Mucosa of gallbladder (tissue), 1 donor: ENCODE data around the gene IGFBP7. TPM values are rescaled to one million over a fixed set of nuclear protein-coding genes. Genes with fewer than 3 reads are reported as not detected.
"Not testable (repeated sequence)": the region's sequence is repeated elsewhere in the genome, so short reads cannot be mapped to it uniquely, and the experiment has no call there.

ENCODE experiments used
- DNase-seq: peaks from one replicate; pipeline ENCODE4 v3.0.0-alpha.2; 2020; ENCODE audit warnings: low spot score
- total RNA-seq: library from RNA; stranded (reverse); gene quantifications from one replicate; pipeline ENCODE4 v1.2.1, GENCODE V29; 2021
- donor health status: DM: no; HTN: no; CAD: no.

IGFBP7 gene
- total RNA-seq, 1 donor from 2014 or later = 1,557 TPM

DNA sequence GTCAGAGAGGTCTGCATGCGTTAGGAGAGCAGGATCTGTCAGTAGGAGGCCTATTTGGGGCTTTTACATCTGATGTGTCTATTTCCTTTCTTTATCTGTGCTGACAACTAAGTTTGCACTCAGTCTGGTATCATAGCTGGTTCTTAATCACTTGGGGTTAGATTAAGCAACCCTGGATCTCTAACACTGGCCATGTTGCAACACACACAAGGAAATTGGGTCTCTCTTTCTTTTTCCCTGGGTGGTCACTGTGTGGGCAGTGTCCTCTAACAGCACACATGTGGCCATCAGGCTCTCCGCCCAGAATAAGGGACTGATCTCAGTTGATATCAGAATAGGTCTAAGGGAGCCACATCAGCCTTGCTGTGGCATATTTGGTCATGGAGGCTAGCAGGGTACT, 38.9 kb downstream of the IGFBP7 start:
- no peak for DNase-seq

DNA sequence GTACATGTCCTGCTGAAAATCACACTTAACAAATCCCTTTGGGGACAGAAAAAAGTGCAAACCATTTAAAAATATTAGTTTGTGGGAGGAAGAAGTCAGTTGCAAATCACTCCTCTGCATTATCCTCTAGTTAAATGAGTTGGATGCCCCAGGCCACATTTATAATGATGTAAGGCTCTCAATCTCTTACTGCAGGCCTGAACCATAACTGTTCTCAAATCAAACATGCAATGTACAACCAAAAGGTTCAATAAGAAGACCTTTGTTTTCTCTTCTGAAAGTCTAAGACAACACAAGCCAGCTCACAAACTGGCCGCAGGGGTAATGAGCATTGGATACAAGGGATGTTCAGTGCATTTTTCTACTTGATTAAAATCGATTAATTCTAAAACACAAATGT, 39.7 kb downstream of the IGFBP7 start:
- DNase-seq = no peak

DNA sequence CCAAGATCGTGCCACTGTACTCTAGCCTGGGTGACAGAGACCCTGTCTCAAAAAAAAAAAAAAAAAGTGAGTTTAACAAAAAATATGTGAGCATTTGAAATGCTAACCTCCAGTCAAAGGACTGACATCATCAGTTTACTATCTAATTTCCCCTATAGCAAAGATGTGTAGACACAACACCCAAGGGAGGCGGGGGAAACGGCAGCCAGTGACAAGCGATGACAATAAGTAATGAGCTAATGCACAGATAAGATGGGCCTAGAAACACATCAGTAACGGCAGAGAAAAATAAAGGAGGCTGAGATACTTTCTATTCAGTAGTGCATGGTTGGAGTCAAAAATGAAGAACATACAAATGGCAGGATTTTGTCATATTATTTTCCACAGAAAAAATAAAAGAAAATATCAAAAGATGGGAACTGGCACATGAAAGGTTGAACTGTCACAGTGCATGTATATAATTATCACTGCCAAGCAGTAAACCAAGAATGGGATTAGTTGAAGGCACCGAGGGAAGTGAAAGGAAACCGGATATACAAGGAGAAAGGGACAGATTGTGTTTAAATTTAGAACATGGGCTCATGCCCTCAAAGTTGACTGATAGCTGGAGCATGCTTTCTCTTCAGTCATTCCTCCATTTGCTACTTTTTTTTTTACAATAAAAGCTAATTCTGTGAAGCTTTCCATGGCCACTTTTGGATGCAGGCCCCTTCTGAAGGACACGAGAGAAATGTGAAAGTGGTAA, 41.8 kb downstream of the IGFBP7 start:
- no peak for DNase-seq

DNA sequence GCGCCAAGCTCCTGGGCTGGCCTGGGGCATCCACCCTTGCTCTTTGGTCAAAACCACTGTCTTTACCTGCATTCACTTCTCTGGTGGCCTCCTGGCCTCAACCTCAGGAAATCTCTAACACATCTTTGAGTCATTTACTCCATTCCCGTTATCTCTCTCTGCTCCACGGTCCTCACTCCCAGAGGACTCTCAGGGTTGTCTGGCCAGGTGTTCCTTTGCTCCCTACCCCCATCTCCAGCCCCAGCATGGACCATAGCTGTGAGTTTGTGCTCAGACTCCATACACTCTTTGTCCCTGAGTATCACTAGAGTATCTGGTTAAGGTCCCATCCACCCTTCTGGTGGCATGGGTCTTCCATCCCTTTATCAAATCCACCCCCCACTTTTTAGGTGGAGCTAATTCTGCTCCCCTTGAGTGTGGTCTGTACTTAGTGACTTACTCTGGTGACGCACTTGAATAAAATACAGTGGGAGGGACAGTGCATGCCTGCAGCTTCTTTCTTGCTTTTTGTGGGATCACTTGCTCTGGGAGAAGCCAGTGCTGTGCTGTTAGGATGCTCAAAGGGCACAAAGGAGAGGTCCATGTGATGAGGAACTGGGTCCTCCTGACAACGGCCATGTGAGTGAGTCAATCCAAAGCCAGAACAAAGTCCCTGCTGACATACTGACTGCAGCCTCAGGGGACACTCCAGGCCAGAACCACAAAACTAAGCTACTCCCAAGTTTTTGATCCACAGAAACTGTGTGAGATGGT, 44.3 kb downstream of the IGFBP7 start:
- no peak for DNase-seq

DNA sequence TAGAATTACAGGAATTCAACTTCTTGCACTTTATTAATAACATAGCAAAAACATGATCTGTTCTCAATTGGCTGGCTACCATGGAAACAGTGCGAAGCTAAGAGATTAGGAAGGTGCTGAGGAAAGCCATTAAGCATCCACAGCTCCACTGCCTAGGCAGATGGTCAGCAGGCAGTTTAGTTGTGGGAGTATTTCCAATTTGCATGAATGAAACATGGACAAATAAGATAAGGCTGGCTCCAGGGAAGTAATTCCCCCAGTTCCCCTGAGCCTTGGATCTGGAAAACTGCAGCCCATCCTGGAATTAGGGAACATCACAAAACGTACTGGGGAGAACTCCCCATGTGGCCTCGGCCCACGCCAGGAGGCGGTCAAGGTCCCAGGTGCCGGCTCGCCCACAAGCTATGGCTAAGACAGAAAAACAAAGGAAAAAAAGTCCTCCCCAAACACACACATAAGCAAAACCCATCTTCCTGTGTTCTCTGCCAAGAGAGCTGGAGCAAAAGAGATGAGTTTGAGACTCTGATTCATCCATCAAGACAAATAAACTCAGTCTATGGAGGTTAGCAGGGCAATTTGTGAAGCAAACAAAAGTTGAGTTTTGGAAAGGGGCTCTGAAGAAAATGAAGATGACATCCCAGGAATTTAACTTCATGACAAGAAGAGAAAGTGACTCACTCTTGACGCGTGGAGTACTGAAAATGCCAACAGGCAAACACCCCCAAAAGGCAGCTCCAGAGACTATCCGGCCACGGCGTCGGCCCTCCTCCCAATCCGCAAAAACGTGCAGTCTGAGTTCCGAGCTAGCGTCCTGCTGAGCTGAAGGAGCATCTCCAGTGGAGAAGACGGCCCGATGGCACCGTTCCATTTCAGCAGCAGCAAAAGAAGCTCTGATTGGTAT, 45.1 kb downstream of the IGFBP7 start:
- DNase-seq = peak; percentile 70

DNA sequence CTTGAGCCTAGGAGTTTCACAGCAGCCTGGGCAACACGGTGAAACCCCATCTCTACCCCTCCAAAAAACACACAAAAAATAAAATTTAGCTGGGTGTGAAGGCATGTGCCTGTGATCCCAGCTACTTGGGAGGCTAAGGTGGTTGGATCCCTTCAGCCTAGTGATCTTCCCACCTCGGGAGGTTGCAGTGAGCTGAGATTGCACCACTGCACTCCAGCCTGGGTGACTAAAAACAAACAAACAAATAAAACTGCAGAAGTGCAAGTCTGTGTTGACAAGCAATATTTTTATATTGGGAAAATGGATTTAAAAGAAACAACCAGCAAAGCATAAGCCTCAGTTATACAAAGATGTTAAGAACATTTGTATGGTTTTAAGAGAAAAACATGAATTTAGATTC, 46.1 kb downstream of the IGFBP7 start:
- no peak for DNase-seq

DNA sequence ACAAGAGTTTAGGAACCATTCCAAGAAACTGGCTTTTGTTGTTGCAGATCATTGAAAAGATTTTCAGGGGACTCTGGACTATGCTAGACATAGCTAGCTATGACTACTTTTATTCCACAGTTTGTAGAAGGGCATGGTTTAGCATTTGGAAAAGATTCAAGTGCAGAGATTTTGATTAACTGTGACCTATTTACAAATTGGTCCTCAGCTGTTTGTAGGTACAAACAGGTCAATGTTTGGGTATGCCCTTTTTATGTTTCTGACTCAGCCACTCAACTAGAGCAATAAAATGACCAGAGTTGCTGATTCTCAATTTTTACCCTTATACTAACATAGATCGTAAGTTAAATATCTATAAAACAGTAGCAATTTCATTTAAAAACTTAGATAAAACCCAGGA, 46.7 kb downstream of the IGFBP7 start:
- no peak for DNase-seq

DNA sequence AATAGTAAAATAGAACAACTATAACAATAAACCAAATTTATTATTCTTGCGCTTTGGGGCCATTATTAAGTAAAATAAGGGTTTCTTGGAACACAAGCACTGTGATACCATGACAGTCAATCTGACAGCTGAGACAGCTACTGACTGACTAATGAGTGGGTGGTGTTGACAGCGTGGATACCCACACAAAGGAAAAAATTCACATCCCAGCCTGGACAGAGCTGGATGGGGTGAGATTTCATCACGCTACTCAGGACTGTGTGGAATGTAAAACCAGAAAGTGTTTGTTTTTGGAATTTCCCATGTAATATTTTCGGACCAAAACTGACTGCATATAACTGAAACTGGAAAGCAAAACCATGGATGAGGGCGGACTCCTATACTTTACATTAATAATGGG, 48.8 kb downstream of the IGFBP7 start:
- no peak for DNase-seq

DNA sequence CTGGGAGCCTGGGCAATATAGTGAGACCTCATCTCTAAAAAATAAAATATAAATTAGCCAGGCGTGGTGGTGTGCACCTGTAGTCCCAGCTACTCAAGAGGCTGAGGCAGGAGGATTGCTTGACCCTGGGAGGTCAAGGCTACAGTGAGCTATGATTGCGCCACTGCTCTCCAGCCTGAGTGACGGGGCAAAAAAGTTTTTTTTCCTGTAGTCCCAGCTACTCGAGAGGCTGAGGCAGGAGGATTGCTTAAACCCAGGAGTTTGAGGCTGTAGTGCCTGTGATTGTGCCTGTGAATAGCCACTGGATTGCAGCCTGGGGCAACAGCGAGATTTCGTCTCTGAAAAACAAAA, 49.5 kb downstream of the IGFBP7 start:
- not testable (repeated sequence) for DNase-seq

DNA sequence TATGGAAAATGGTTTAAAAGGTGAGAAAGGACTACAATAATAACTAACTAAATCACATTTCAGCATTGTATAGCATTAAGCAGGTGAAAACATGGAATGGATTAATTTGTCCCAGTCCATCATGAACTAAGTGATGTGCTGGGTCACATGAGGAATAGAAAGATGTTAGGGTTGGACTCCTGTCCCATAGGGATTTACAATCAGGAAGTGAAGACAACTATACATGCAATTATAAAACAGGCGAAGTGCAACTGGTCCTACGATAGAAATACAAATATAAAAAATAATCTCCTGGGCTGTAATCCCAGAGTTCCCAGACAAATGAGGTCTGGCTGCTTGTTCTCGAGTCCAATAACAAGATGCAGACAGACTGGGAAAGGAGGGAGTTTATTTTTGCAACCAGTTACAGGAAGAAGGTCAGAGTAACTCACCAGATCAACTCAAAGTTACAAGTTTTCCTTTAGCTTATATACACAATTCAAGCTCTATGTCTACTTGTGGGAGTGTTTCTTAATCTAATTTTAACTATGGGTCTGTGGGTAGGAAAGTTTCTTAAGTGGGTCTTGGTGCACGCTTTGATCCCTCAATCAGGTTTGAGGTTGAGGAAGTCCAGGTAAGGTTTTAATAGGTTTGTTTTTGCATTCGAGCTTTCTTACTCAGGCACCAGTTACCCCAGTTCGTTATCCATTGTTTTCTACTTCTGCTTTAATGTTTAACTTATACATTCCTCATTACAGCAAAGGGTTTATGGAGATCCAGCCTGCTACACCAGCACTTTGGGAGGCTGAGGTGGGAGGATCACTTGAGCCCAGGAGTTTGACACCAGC, 50.1 kb downstream of the IGFBP7 start:
- no peak for DNase-seq

DNA sequence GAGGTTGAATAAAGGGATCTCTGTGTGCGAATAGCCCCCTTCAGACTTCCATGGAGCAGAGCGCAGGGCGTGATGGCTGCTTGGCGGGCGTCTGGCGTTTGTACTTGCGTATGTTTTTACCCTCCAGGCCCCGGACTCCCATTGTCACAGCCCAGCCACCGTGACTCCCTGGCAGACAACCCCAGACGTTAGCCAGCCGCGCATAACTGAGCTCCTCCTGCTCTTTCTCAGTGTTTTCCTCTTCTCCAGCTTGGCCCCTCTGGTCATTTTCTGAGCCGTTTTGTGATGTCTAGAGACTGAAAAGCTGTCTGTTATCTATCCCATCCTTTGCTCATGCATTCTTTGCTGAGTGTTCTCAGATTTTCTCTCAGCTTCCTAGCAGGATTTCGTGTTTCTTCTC, 54.3 kb downstream of the IGFBP7 start:
- DNase-seq = peak; percentile 72

DNA sequence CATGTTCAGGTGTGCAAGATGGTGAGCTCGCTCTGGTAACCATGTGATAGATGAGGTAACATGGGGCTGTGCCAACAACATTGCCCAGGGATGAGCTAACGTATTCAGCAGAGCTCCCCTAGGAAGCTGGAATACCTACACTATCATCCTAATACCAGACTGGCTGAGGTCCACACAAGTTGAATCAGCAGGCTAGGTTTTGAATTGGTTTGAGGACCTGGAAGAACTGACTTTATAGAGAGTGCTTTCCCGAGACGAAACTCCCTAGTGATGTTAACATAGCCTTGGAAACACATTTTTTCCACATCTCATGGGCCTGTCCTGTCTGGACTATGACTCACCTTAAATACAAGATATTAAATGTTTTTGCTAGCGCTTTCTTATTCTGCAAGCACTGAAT, 56.7 kb downstream of the IGFBP7 start:
- no peak for DNase-seq

DNA sequence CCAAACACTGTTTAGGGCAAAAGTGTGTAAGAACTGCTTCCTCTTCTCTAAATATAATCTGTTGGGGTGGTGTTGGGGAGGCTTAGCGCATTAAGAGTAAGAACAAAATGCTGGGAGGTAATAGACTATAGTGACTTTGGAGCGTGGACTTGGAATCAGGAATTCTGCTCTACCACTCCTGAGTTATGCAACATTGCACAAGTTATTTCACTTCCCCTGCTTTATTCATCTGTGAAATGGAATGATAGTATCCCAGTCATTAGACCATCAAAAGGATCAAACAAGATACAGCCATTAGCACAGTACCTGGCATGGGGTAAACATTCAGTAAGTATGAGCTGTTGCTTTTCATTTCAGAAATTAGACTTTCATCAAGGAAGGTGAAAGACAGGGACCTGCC, 58.7 kb downstream of the IGFBP7 start:
- no peak for DNase-seq

DNA sequence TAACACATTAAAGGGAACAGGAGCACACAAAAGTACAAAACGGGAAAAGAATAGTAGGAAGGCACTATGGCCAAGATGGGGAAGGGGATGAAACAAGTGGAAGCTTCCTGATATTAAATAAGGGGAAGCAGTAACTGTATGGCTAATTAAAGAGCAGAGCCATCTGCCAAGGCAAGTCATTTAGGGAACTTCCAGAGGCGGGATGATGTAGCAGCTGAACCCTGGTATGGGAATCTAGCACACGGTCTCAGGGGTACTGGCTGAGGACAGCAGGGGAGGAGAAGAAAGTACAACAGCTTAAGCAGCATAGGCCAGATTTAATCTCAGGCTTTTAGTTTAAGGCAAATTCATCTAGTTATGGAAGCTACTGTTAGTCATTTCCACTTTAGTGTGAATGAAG, 59.1 kb downstream of the IGFBP7 start:
- DNase-seq = no peak

DNA sequence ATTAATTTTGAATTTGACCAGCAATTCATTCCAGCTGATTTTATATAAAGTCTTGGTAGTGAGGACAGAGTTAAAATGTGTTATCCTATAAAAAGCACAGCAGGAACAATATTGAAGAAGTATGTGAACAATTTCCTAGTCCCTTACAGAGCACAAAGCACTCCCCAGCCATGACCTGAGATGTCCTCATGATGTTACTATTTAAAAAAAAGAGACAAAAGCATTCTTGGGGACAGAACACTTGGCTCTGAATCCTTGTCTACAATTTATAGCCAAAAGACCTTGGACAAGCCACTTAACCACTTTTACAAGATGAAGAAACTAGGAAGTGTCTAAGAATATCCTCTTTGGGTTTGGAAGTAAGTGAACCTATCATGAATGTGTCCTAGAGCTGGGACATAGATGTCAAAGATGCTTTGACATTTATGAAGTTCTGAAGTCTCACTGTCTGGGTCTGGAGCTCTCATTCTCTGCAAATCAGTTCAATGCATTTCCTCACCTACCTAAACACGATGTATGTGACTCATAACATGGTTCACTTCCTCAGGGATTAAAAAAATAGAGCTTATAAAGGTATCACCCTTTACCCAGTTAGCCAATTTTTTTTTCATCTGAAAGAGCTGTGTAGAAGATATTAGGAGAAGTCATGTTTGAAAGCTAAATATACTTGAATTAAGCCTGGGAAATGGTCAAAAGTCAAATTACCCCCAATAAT, 61.4 kb downstream of the IGFBP7 start:
- no peak for DNase-seq

DNA sequence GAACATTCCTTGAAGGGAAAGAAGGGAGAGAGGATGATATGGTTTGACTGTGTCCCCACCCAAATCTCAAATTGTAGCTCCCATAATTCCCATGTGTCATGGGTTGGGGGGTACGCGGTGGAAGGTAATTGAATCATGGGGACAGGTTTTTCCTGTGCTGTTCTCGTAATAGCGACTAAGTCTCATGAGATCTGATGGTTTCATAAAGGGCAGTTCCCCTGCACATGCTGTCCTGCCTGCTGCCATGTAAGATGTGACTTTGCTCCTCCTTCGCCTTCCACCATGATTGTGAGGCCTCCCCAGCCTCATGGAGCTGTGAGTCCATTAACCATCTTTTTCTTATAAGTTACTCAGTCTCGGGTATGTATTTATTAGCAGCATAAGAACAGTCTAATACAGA, 63.1 kb downstream of the IGFBP7 start:
- not testable (repeated sequence) for DNase-seq

DNA sequence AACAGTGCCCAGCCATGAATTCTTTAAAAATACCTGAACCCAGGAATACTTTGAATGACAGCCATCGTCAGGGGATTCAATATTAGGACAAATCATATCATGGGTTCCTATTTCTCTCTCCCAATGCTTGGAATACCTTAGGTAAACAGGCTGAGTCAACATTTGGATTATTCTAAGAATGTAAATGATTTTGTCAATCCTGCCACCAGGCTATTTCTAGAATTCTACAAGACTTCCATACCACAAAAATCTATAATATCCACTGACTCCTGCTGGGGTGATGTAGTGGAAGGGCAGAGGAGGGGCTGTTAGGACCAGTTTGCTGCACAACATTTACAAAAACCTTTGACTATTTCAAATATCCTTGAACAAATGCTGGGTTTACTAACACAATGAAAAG, 65.2 kb downstream of the IGFBP7 start:
- DNase-seq = no peak

DNA sequence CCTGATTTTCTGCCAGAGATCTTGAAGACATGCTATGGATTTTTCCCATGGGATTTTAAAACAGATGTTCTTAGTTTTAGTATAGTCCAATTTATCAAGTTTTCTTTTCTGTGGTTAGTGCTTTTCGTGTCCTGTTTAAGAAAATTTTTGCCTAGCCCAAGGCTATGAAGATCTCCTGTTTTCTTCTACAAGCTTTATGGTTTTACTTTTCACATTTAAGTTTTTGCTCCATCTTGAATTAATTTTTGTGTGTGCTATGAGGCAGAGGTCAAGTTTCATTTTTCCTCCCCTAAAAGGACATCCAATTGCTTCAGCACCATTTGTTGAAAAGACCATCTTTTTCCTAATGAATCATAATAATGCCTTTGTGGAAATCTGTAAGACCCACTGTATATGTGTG, 65.9 kb downstream of the IGFBP7 start:
- DNase-seq = no peak

DNA sequence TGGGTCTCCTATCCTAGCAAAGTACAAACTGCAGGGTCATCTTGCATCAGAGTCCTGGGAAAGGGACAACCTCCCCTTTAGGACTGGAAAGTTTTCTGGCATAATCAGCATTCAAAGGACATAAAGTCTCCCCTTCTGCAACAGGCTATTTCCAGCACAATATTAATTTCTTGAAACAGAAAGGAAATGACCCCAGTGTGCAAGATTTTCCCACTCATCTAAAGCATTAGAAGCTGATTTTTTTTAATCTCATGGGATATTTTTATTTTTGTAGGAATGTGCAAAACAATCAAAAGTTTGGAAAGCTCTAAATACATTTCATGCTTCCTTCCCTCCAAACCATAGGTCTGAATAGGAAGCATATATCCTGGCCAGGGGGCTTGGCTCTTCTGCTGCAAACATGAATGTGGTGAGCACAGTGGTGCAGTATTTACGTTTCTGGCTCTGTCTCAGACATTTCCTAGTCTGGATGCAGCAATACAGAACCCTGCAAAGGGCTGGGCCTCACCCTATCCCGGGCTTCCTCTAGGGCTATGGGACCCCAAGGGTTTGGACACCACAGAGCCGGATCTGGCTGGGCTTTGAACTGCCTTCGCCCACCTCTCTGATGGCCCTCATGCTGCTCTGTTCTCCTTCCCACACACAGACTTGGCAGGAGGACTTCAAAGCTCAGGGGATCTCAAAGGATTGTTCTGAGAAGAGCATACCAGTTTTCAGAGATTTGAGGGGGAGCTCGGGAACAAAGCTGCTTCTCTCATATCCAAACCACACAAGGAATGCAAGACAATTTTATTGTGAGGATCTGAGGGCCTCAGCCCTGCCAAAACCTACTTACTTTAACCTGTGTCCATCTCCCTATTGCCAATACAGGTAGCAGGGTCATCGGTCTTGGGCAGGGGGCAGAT, 66.6 kb downstream of the IGFBP7 start:
- DNase-seq = no peak

DNA sequence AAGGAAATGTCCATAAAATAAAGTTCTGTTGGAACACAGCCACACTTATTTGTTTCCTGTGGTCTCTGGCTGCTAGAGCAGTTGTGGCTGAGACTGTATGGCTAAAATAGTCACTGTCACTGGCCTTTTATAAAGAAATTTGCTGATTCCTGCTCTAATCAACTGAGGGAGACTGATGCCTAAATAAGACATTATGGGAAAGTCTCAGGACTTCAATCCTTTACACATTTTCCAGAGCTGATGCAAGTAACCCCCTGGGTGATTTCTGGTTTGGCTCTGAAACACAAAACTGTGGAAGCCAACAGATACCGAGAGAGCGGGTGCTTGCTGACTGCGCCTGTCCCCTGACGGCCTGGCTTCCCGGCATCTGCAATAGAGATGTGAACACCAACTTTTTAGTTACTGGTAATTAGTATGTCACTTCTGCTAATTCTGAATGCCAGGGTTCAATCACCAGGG, 67.4 kb downstream of the IGFBP7 start:
- DNase-seq = no peak
